ENCODE results near the gene NUDT6.
A peak's percentile ranks its signal among the peaks of the same experiment; 100 is the strongest.
"Not testable (repeated sequence)": the region's sequence is repeated elsewhere in the genome, so short reads cannot be mapped to it uniquely, and the experiment has no call there.

NUDT6 gene

GRCh38 chr4:122873821-122874593 is 48.4 kb downstream of the NUDT6 start:
- DNase-seq: no peak

GRCh38 chr4:122873146-122873545 is 49.3 kb downstream of the NUDT6 start:
- no peak for DNase-seq

DNA sequence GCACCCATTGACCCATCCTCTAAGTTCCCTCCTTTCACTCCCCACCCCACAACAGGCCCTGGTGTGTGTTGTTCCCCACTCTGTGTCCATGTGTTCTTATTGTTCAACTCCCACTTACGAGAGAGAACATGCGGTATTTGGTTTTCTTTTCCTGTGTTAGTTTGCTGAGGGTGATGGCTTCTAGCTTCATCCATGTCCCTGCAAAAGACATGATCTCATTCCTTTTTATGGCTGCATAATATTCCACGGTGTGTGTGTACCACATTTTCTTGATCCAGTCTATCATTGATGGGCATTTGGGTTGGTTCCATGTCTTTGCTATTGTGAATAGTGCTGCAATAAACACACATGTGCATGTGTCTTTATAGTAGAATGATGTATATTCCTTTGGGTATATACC is 54.2 kb downstream of the NUDT6 start:
- not testable (repeated sequence) for DNase-seq

DNA sequence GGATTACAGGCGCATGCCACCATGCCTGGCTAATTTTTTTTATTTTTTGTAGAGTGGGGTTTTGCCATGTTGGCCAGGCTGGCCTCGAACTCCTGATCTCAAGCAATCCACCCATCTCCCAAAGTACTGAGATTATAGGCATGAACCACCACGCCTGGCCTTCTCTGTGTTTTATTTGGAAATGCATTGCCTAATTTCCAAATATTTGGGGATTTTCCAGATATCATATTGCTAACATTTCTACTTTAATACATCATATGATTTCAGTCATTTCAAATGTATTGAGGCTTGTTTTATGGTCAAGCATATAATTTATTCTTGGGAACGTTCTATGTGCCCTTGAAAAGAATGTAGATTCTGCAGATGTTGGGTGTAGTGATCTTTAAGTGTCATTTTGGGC is 57.0 kb downstream of the NUDT6 start:
- no peak for DNase-seq

DNA sequence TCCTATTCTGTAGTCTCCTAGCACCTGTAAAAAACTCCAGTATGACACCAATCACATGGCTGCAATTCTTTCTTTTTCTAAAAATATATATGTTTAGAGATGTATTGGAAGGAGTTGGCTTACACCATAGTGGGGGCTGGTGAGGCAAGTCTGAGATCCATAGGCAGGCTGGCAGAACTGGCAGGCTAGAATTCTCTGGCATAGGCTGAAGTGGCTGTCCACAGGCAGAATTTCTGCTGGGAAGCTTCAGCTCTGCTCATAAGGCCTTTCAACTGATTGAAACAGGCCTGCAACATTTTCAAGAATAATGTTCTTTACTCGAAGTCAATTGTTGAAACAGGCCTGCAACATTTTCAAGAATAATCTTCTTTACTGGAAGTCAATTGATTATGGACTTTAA is 58.8 kb downstream of the NUDT6 start:
- peak; percentile 5 for DNase-seq

GRCh38 chr4:122861172-122861943 is 61.0 kb downstream of the NUDT6 start:
- DNase-seq: no peak

- no peak for DNase-seq
These were observed 63.7 kb downstream of the NUDT6 start for GRCh38 chr4:122858705-122859104.

DNA sequence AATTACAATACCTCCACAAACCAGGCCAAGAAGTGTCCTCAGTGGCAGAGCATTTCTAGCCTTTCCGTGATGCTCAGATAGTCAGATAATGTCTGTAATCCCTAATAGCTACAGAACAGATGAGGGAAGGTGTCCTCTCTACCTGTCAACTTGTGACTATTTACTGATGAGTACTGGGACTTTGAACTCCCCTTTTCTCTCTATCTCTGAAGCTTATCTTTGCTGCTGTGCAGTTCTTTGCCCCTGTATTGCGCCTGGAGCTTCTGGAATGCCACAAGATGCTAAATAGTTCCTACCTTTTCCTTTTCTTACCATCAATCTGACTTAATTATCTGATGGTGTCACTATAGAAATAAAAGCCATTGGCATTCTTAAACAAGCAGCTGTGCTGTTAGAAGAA is 65.2 kb downstream of the NUDT6 start:
- DNase-seq: no peak

DNA sequence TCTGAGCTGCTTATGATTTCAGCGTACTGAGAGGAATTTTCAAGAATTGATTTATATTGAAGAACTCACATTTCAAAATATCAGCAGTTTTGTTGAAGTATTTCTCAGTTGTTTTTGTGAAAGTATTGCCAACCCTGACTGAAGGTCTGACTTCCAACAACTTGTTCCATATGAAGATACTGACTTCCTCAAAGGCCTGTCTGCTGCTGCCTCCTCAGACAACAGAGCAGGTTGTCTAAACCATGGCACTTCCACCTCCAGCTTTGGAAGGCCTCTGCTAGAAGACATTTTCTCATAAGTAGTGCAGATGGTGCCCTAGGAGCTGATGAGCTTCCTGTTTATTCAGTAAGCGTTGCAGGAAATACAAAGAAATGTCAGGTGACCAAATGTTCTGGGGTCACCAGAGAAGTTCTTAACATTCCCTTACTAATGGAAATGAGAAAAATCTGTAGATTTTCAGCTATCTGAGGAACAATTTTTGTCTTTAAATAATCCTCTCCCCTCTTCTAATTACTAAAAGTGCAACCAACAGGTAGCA is 67.0 kb downstream of the NUDT6 start:
- DNase-seq: no peak

DNA sequence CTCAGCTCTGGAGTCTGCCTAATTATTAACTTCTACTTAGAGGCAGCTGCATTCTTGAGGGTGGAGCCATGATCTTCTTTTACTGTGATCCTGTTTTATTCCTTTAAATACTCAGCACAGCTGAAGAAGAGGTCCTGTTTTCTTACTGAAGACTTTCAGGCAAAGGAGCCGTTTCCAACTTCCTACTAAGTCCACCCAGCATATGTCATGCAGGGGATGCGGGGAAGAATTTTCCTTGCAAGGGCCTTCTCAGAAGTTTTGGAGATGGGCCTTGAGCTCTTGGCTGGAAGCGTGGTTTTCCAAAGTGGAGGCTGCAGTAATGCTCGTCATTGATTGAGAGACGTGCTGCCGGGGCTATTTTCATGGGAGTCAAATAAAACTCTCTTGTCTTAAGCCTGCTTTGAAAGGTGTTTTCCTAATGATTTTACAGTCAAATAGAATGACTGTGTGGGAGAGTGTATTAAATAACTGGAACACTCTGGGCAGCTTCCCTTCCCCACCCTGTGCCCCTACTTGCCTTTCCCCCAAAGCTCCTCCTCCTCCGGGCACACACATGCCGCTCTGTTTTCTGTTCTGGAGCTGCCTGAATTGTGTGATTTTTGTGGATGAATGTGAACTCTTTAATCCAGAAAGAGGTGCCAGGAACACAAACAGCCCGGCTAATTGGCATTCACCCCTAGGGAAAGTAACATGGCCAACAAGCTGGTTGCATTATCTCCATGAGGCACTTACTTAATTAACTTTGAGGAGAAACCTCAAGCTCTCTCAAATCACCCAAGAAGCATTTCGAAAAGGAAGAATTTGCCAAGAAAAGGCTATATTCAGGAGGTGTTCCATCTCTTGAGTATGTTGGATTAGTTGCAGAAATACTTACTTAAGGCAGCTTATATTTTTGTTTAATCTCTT is 67.7 kb downstream of the NUDT6 start:
- DNase-seq: peak; percentile 1

DNA sequence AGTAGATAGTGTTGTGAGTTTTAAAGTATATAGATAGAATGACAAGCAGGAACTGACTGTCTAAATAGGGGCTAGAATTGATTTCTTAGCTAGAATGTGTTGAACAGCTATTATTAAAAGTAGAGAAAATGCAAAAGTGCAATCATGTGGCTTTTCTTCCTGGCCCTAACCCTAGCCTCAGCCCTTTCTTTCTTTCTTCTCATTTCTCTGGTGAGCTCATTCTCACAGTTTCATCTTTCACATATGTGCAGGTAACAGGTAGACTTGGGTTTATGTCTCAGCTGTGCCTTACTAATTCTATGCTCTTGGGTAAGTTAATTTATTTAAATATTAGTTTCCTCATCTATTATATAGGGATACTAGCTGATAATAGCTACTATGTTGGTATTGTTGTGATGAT is 70.8 kb downstream of the NUDT6 start:
- DNase-seq: no peak

GRCh38 chr4:122849789-122850188 is 72.6 kb downstream of the NUDT6 start:
- DNase-seq: not testable (repeated sequence)

DNA sequence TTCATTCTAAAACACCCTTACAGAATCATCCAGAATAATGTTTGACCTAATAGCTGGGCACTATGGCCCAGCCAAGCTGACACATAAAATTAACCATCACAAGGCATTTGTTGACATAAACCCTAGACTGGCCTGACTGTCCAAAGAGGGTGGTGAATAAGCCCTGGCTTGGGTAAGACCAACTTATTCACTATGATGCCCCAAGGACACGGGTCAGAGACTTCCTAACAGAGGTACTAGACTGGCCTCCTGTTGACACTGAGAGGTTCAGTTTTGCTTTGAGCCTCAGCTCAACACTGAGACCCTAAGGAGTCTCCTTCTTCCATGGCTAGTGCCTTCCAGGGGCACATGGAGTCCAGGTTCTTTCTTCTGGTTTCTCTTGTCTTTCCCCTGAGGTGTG is 74.5 kb downstream of the NUDT6 start:
- DNase-seq: no peak

GRCh38 chr4:122845760-122846159 is 76.6 kb downstream of the NUDT6 start:
- DNase-seq: no peak

- no peak for DNase-seq
These were observed 77.3 kb downstream of the NUDT6 start for GRCh38 chr4:122845066-122845465.

GRCh38 chr4:122844391-122844790 is 78.0 kb downstream of the NUDT6 start:
- DNase-seq: not testable (repeated sequence)

GRCh38 chr4:122842984-122843531 is 79.3 kb downstream of the NUDT6 start:
- DNase-seq: peak; percentile 93
